Thoracic aorta (tissue), 2 donors: ENCODE data around the gene TDP2. TPM values are rescaled to one million over a fixed set of nuclear protein-coding genes. Genes with fewer than 3 reads are reported as not detected.

Experiments used
- ATAC-seq: fragments of 150-250 bp; one replicate; pipeline ENCODE4 v1.8.0; 2017; ENCODE audit warnings: low read depth; ENCODE audit not compliant: insufficient number of reproducible peaks, low FRiP score
- DNase-seq: peaks from one replicate; pipeline ENCODE4 v3.0.0-alpha.2; 2020; ENCODE audit warnings: low spot score
- H3K27ac ChIP-seq, 2 donors: fragments of 200-600 bp; sonication (generic); 1 replicate in 1 of 2; 2 replicates in 1 of 2; pipeline ENCODE4 v1.5.1; 2016; ENCODE audit warnings: mild to moderate bottlenecking in 2 of 2, moderate library complexity in 2 of 2
- H3K27me3 ChIP-seq: fragments of 200-600 bp; sonication (generic); replicated peaks from 2 replicates; pipeline ENCODE4 v1.6.0; 2016; ENCODE audit warnings: mild to moderate bottlenecking; ENCODE audit not compliant: insufficient read depth
- H3K36me3 ChIP-seq: fragments of 200-600 bp; sonication (generic); one replicate; pipeline ENCODE4 v1.5.1; 2016
- H3K4me1 ChIP-seq, 2 donors: fragments of 200-600 bp; sonication (generic); 1 replicate in 1 of 2; 2 replicates in 1 of 2; pipeline versions ENCODE4 v1.5.1 to v1.6.0; 2016; ENCODE audit warnings: low read depth in 2 of 2, mild to moderate bottlenecking in 1 of 2; ENCODE audit not compliant: control insufficient read depth in 1 of 2
- H3K4me3 ChIP-seq: fragments of 200-600 bp; sonication (generic); 2 replicates; pipeline ENCODE4 v1.5.1; 2016; ENCODE audit warnings: mild to moderate bottlenecking
- H3K9me3 ChIP-seq: fragments of 200-600 bp; sonication (generic); 2 replicates; pipeline ENCODE4 v1.5.1; 2016
- CTCF ChIP-seq: fragments of 200-600 bp; sonication (generic); IDR thresholded peaks from one replicate; pipeline ENCODE4 v1.5.1; 2019; ENCODE audit warnings: antibody characterized with exemption
- total RNA-seq, 2 donors: library from RNA; depleted of rRNA; stranded (reverse); fragments of >200 nt; gene quantifications; one replicate each; pipeline versions ENCODE4 v1.1.0 to v1.2.3, GENCODE V29; 2016

The TDP2 gene
- total RNA-seq, 2 donors from 2014 or later: 31.1 to 40.3 TPM

- H3K36me3 ChIP-seq: peaks cover 19% of the 10 kb centered on the region
- no peaks in the 10 kb centered on the region for H3K9me3 ChIP-seq
- H3K27me3 ChIP-seq: no peaks in the 10 kb centered on the region
- ATAC-seq (no peak), DNase-seq (no peak)
- H3K4me1 ChIP-seq: peaks cover 0 to 3% of the 10 kb centered on the region in 2 donors
- H3K4me3 ChIP-seq: no peak overlapping the region
- no peak for TF ChIP-seq CTCF
- no peak overlapping the region for H3K27ac ChIP-seq
These were observed 16.3 kb downstream of the TDP2 start for GRCh38 chr6:24650365-24650764.

DNA sequence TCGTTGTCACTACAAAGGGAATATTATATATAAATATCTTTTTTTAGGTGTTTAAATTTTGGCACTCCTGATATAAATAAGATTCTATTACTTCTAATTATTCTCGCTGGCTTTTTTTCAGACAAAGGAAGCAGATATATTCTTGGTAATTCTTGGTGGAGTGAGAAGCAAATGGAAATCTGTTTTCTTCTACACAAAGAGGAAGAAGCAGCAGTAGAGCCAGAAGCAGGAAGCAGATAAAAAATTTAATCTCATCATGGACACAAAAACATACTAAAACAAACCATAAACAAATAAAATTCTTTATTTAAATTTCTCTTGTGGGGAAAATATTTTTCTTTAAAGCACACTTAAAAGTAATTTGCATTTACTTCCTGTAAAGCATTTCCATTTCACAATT lies 17.0 kb downstream of the TDP2 start:
- no peak for ATAC-seq
- no peaks in the 10 kb centered on the region for H3K27me3 ChIP-seq
- no peak overlapping the region for H3K4me3 ChIP-seq
- peaks cover 0 to 6% of the 10 kb centered on the region in 2 donors for H3K4me1 ChIP-seq
- H3K36me3 ChIP-seq: peaks cover 19% of the 10 kb centered on the region
- no peak overlapping the region for H3K27ac ChIP-seq
- TF ChIP-seq CTCF: no peak
- no peak for DNase-seq
- H3K9me3 ChIP-seq: no peaks in the 10 kb centered on the region

GRCh38 chr6:24648276-24648675 lies 18.4 kb downstream of the TDP2 start:
- no peak for TF ChIP-seq CTCF
- no peak for DNase-seq
- Histone ChIP-seq H3K36me3 (peaks cover 13% of the 10 kb centered on the region), H3K27ac (no peak overlapping the region), H3K27me3 (no peaks in the 10 kb centered on the region), H3K9me3 (no peaks in the 10 kb centered on the region), H3K4me1 (peaks cover 0 to 6% of the 10 kb centered on the region in 2 donors), H3K4me3 (no peak overlapping the region)
- ATAC-seq: no peak

GRCh38 chr6:24646771-24647170 lies 19.9 kb downstream of the TDP2 start:
- TF ChIP-seq CTCF: no peak
- DNase-seq (no peak), ATAC-seq (no peak)
- Histone ChIP-seq H3K9me3 (no peaks in the 10 kb centered on the region), H3K36me3 (peaks cover 6% of the 10 kb centered on the region), H3K27me3 (no peaks in the 10 kb centered on the region), H3K4me3 (no peak overlapping the region), H3K27ac (no peak overlapping the region), H3K4me1 (peaks cover 0 to 6% of the 10 kb centered on the region in 2 donors)

- no peak overlapping the region for H3K4me3 ChIP-seq
- TF ChIP-seq CTCF: no peak
- DNase-seq (no peak), ATAC-seq (no peak)
- no peak overlapping the region for H3K27ac ChIP-seq
- no peaks in the 10 kb centered on the region for H3K9me3 ChIP-seq
- H3K36me3 ChIP-seq: no peaks in the 10 kb centered on the region
- peaks cover 0 to 6% of the 10 kb centered on the region in 2 donors for H3K4me1 ChIP-seq
- no peaks in the 10 kb centered on the region for H3K27me3 ChIP-seq
These were observed 22.3 kb downstream of the TDP2 start for GRCh38 chr6:24644377-24644776.
